Peyer's patch (tissue), 4 donors: ENCODE measurements around the gene NELL1. TPM values are rescaled to one million over a fixed set of nuclear protein-coding genes. Genes with fewer than 3 reads are reported as not detected.

Experiments
- DNase-seq, 3 donors: peaks; one replicate each; pipeline ENCODE4 v3.0.0-alpha.2; 2017 to 2019
- H3K27ac ChIP-seq, 4 donors: fragments of 200-600 bp; sonication (generic); one replicate each; pipeline ENCODE4 v1.5.1; 2016 to 2019
- H3K27me3 ChIP-seq, 2 donors: fragments of 200-600 bp; sonication (generic); one replicate each; pipeline ENCODE4 v1.5.1; 2019
- H3K36me3 ChIP-seq, 3 donors: fragments of 200-600 bp; sonication (generic); one replicate each; pipeline ENCODE4 v1.5.1; 2016 to 2019
- H3K4me1 ChIP-seq, 4 donors: fragments of 200-600 bp; sonication (generic); one replicate each; pipeline ENCODE4 v1.5.1; 2016 to 2019
- H3K4me3 ChIP-seq, 4 donors: fragments of 200-600 bp; sonication (generic); 1 replicate in 3 of 4; 2 replicates in 1 of 4; pipeline ENCODE4 v1.5.1; 2016 to 2019; ENCODE audit warnings: mild to moderate bottlenecking in 1 of 4
- H3K9me3 ChIP-seq, 4 donors: fragments of 200-600 bp; sonication (generic); one replicate each; pipeline ENCODE4 v1.5.1; 2016 to 2019; ENCODE audit warnings: mild to moderate bottlenecking in 1 of 4
- CTCF ChIP-seq, 6 experiments: fragments of 450-650 bp in 4 of 6; fragments of 200-600 bp in 2 of 6; sonication (generic) in 1 of 6; IDR thresholded peaks; one replicate each; pipeline ENCODE4 v1.5.1; 2017 to 2019; ENCODE audit warnings: antibody characterized with exemption in 6 of 6, mild to moderate bottlenecking in 3 of 6, moderate library complexity in 1 of 6
- POLR2A ChIP-seq, 2 donors: fragments of 450-650 bp; IDR thresholded peaks; one replicate each; pipeline ENCODE4 v1.5.1; 2017; ENCODE audit warnings: antibody characterized with exemption in 2 of 2, mild to moderate bottlenecking in 2 of 2, moderate library complexity in 2 of 2
- total RNA-seq, 4 donors: library from RNA; depleted of rRNA; stranded (reverse); fragments of >200 nt; gene quantifications; one replicate each; pipeline ENCODE4 v1.1.0, GENCODE V29; 2016

NELL1 gene
- total RNA-seq, 4 donors from 2014 or later, result not detected

- H3K27ac ChIP-seq, result no peak overlapping the region
- TF ChIP-seq CTCF (IDR thresholded peaks at IDR 0.05) (no peak), POLR2A (IDR thresholded peaks at IDR 0.05) (no peak)
- no peak for DNase-seq
- H3K36me3 ChIP-seq, result no peaks in the 10 kb centered on the region
- no peaks in the 10 kb centered on the region for H3K4me1 ChIP-seq
- H3K9me3 ChIP-seq, result no peaks in the 10 kb centered on the region
- H3K27me3 ChIP-seq, result no peaks in the 10 kb centered on the region
- no peak overlapping the region for H3K4me3 ChIP-seq
These were observed 526.6 kb downstream of the NELL1 start for GRCh38 chr11:21195995-21196394.

- no peaks in the 10 kb centered on the region for H3K36me3 ChIP-seq
- no peaks in the 10 kb centered on the region for H3K27me3 ChIP-seq
- no peak for TF ChIP-seq POLR2A (IDR thresholded peaks at IDR 0.05)
- no peak for TF ChIP-seq CTCF (IDR thresholded peaks at IDR 0.05)
- H3K4me1 ChIP-seq, result no peaks in the 10 kb centered on the region
- H3K4me3 ChIP-seq, result no peak overlapping the region
- DNase-seq, result no peak
- H3K9me3 ChIP-seq, result no peaks in the 10 kb centered on the region
- no peak overlapping the region for H3K27ac ChIP-seq
These were observed 529.1 kb downstream of the NELL1 start for GRCh38 chr11:21198498-21198897.

GRCh38 chr11:21205205-21205604 lies 535.8 kb downstream of the NELL1 start:
- Histone ChIP-seq H3K4me3 (no peak overlapping the region), H3K9me3 (no peaks in the 10 kb centered on the region), H3K36me3 (no peaks in the 10 kb centered on the region), H3K4me1 (no peaks in the 10 kb centered on the region), H3K27me3 (no peaks in the 10 kb centered on the region), H3K27ac (no peak overlapping the region)
- TF ChIP-seq CTCF (IDR thresholded peaks at IDR 0.05) (no peak), POLR2A (IDR thresholded peaks at IDR 0.05) (no peak)
- no peak for DNase-seq

GRCh38 chr11:21225860-21226259 lies 556.5 kb downstream of the NELL1 start:
- Histone ChIP-seq H3K4me3 (no peak overlapping the region), H3K27ac (no peak overlapping the region), H3K9me3 (no peaks in the 10 kb centered on the region), H3K27me3 (no peaks in the 10 kb centered on the region), H3K36me3 (no peaks in the 10 kb centered on the region), H3K4me1 (no peaks in the 10 kb centered on the region)
- TF ChIP-seq POLR2A (IDR thresholded peaks at IDR 0.05), result no peak
- DNase-seq, result no peak

- Histone ChIP-seq H3K4me1 (no peaks in the 10 kb centered on the region), H3K36me3 (no peaks in the 10 kb centered on the region), H3K27me3 (no peaks in the 10 kb centered on the region), H3K9me3 (no peaks in the 10 kb centered on the region), H3K27ac (no peak overlapping the region), H3K4me3 (no peak overlapping the region)
- TF ChIP-seq CTCF (IDR thresholded peaks at IDR 0.05) (no peak), POLR2A (IDR thresholded peaks at IDR 0.05) (no peak)
- DNase-seq, result no peak
These were observed 559.8 kb downstream of the NELL1 start for GRCh38 chr11:21229224-21229623.

- Histone ChIP-seq H3K9me3 (no peaks in the 10 kb centered on the region), H3K36me3 (no peaks in the 10 kb centered on the region), H3K27me3 (no peaks in the 10 kb centered on the region), H3K4me3 (no peak overlapping the region), H3K27ac (no peak overlapping the region), H3K4me1 (no peaks in the 10 kb centered on the region)
- no peak for DNase-seq
- TF ChIP-seq POLR2A (IDR thresholded peaks at IDR 0.05), result no peak
- no peak for TF ChIP-seq CTCF (IDR thresholded peaks at IDR 0.05)
These were observed 580.8 kb downstream of the NELL1 start for GRCh38 chr11:21250196-21250595.
